ENCODE measurements around the gene PEMT.

PEMT gene

DNA sequence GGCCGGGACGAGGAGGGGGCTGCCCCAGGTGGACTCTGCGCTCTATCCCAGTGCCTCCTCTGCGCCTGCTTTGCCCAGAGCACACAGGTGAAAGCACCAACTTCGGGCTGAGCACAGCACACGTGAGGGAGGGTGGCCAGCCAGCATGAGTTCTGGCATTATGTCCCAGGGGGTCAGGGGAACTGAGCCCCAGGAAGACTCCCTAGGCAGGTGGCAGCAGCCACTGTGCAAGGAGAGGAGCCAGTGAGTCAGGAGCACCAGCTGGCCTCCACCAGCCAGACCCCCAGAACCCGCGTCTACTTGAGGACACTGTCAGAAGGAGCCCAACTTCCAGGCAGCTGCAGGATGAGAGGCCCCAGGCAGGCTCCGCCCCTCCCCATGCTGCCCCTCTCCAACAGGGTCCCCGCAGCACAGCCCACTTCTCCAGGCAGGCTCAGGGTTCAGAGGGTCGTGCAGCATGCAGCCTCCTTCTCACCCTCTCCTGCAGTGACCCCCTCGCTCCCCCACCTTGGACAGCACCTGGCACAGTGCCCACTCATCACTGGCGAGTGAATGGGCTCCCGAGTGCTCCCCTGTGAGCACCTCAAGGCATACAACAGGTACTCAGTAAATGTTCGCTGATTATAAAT lies 51.1 kb downstream of the PEMT start:
- H3K4me3 ChIP-seq (ENCODE audit: low read depth, low read length), result no peak overlapping the region
- no peak for DNase-seq (ENCODE audit: low read depth)
- TF ChIP-seq, protein P1, sequence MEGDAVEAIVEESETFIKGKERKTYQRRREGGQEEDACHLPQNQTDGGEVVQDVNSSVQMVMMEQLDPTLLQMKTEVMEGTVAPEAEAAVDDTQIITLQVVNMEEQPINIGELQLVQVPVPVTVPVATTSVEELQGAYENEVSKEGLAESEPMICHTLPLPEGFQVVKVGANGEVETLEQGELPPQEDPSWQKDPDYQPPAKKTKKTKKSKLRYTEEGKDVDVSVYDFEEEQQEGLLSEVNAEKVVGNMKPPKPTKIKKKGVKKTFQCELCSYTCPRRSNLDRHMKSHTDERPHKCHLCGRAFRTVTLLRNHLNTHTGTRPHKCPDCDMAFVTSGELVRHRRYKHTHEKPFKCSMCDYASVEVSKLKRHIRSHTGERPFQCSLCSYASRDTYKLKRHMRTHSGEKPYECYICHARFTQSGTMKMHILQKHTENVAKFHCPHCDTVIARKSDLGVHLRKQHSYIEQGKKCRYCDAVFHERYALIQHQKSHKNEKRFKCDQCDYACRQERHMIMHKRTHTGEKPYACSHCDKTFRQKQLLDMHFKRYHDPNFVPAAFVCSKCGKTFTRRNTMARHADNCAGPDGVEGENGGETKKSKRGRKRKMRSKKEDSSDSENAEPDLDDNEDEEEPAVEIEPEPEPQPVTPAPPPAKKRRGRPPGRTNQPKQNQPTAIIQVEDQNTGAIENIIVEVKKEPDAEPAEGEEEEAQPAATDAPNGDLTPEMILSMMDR (IDR thresholded peaks at IDR 0.05; ENCODE audit: insufficient read depth, low read depth, low read length, missing control alignments), result no peak

DNA sequence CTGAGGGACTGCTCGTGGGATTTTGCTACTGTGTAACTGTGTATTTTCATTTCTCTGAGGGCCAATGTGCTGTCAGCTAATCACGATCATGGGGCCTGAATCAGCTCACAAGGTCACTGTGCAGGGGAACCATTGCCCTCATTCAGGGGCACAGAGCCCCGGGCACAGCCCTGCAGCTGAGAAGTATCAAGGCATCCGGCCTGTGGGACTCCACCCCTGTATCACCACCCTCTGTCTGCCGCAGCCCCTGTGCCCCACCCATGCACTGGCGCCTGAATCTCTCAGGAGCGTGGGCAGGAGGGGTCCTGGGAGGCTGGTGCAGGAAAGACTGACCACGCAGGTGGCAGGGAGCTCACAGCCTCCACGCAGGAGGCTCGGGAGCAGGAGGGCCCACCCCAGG lies 51.9 kb downstream of the PEMT start:
- no peak for DNase-seq (ENCODE audit: low read depth)
- no peak overlapping the region for H3K4me3 ChIP-seq (ENCODE audit: low read depth, low read length)
- TF ChIP-seq, protein P1 (IDR thresholded peaks at IDR 0.05; ENCODE audit: insufficient read depth, low read depth, low read length, missing control alignments), result no peak

DNA sequence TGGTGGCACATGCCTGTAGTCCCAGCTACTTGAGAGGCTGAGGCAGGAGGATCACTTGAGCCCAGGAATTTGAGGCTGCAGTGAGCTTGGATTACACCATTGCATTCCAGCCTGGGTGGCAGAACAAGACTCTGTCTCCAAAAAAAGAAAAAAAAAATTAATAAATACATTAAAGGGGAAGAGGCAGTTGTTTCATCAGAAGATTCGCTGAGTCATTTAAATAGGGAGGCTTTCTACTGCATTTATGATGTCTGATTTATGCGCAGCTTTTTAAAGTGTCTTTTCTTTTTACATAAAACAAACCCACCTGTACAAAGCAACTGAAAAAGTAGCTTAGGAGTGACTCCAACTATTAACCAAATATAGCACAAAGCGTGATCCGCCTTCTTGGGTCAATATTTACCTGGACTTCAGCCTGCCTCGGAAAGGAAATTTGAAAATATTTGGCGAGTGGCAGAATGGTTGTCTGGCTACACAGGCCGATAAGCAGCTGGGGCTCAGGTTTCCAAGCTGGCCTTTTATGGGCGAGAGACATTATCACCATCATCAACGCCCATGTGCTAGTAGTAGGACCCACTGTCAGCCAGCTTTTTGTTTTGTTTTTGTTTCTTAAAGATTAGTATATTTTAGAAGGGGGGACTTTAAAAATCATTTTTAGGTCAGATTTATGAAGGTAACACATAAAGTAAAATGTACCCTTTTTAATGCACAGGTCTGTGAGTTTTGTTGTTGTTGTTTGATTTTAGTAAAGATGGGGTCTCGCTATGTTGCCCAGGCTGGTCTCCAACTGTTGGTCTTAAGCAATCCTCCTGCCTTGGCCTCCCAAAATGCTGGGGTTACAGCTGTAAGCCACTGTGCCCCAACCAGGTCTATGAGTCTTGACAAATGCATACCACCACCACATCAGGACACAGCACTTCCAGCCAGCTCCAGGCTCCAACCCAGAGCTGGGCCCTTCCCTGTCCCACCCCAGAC lies 52.8 kb downstream of the PEMT start:
- no peak for DNase-seq (ENCODE audit: low read depth)
- no peak overlapping the region for H3K4me3 ChIP-seq (ENCODE audit: low read depth, low read length)

DNA sequence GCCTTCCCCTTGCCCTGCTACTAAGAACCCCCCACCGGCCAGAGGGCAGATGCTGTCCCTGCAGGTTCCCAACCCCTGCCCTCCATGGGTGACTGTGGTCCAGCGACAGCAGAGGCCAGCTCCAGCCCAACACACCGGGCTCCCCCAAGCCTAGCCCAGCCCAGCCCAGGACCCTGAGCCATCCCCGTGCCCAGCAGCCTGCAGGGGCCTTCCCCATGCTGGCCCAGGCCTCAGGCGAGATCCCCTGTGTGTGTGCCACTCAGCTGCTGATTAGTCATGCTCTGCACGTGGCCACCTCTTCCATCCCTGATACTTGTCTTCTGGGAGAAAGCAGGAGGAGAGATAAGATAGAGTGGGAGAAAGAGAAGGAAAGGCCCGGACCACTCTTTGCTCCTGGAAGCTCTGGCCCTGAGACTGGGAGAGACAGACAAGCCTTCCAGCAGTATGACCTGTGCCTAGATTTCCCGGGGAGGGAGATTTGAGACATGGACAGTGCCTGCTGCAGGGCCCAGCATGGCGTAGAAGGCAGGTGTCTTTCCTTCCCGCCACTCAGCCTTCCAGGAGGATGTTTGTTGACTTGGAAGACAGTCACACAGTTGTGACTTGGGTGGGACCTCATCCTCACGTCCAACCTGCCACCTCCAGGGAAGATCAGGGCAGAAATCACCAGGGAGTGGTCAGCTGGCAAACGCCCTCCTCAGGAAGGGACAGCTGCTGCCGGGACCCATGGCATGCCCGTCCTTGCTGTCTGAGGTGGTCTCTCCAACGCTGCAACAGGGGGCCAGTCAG lies 54.0 kb downstream of the PEMT start:
- DNase-seq (ENCODE audit: low read depth), result no peak
- TF ChIP-seq, protein P1 (IDR thresholded peaks at IDR 0.05; ENCODE audit: insufficient read depth, low read depth, low read length, missing control alignments), result no peak
- no peak overlapping the region for H3K4me3 ChIP-seq (ENCODE audit: low read depth, low read length)

More for the DNA sequence above, 52.8 kb downstream of the PEMT start:
- TF ChIP-seq, protein P1 (IDR thresholded peaks at IDR 0.05; ENCODE audit: insufficient read depth, low read depth, low read length, missing control alignments), result no peak

DNA sequence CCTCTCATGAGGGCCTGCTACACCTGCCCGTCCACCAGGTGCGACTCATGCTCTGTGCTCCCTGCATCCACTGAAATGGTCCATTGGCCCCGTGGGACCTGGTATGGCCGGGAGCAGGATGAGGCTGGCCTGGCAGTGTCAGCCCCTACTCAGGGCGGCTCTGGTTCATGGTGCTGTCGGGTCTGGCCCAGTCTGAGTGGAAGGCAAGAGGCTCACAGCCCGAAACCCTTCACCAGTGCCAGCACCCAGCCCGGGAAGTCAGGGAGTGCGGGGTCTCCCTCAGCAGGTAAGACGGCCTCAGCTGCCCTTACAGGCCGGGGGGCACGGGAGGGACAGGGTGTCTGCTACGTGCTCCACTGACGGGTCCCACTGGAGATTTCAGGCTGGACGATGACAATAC lies 54.8 kb downstream of the PEMT start:
- TF ChIP-seq, protein P1 (IDR thresholded peaks at IDR 0.05; ENCODE audit: insufficient read depth, low read depth, low read length, missing control alignments), result no peak
- DNase-seq (ENCODE audit: low read depth), result no peak
- H3K4me3 ChIP-seq (ENCODE audit: low read depth, low read length), result no peak overlapping the region

DNA sequence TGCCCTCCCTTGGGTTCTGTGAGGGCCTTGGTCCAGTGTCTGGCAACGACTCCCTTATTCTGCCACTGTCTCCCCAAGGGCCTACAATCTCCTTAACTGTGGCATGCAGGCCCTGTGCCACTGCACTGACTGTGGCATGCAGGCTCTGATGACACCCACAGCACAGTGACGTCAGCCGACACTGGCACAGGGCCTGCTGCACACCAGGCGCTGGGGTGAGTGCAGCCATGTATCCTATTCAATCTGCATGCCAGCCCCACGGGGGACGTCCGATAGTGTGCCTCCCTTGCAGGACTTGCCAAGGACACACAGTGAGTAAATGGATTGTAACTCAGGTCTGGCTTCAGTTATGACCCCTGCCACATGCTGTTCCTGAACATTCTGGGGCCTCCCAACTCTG lies 55.6 kb downstream of the PEMT start:
- no peak overlapping the region for H3K4me3 ChIP-seq (ENCODE audit: low read depth, low read length)
- no peak for DNase-seq (ENCODE audit: low read depth)
- TF ChIP-seq, protein P1 (IDR thresholded peaks at IDR 0.05; ENCODE audit: insufficient read depth, low read depth, low read length, missing control alignments), result no peak

Data from GM12865 (cell line).